Measurements from ENCODE around the gene XPO1. TPM values are rescaled to one million over a fixed set of nuclear protein-coding genes. Genes with fewer than 3 reads are reported as not detected.

Gene XPO1
- total and polyA plus RNA-seq, 8 donors, result 20.6 to 359 (median 69.4) TPM

GRCh38 chr2:61436092-61436491 lies 102.1 kb downstream of the XPO1 start:
- no peak overlapping the region for H3K4me3 ChIP-seq
- H3K4me1 ChIP-seq, result peaks cover 25 to 84% (median 54%) of the 10 kb centered on the region in 4 donors
- H3K27ac ChIP-seq, result peak overlapping the region in 1 of 5 donors; percentile 49
- no peaks in the 10 kb centered on the region for H3K27me3 ChIP-seq
- intact Hi-C loops (cut with DNase I; ENCODE audit: low total_unique reads), result no loop called here
- no peaks in the 10 kb centered on the region for H3K36me3 ChIP-seq
- 47 to 73% (median 60%) methylated on average over 2 of the region's 2 CpGs for WGBS, 5 donors
- H3K9me3 ChIP-seq, result peaks cover 0 to 3% (median under 1%) of the 10 kb centered on the region in 4 donors
- no peak for TF ChIP-seq POLR2A (IDR thresholded peaks at IDR 0.05)
- no peak for TF ChIP-seq CTCF (IDR thresholded peaks at IDR 0.05)
- no peak for TF ChIP-seq EP300 (IDR thresholded peaks at IDR 0.05)
- no peak for TF ChIP-seq POLR2AphosphoS5 (IDR thresholded peaks at IDR 0.05)
- no peak for DNase-seq

GRCh38 chr2:61435291-61435690 lies 102.9 kb downstream of the XPO1 start:
- 83 to 88% (median 84%) methylated on average over 1 of the region's 1 CpG for WGBS, 5 donors
- Histone ChIP-seq H3K4me1 (peaks cover 23 to 80% (median 51%) of the 10 kb centered on the region in 4 donors), H3K27me3 (no peaks in the 10 kb centered on the region), H3K4me3 (no peak overlapping the region), H3K9me3 (peaks cover 0 to 3% (median under 1%) of the 10 kb centered on the region in 4 donors), H3K27ac (no peak overlapping the region), H3K36me3 (no peaks in the 10 kb centered on the region)
- TF ChIP-seq EP300 (IDR thresholded peaks at IDR 0.05), result no peak
- no peak for TF ChIP-seq CTCF (IDR thresholded peaks at IDR 0.05)
- TF ChIP-seq POLR2AphosphoS5 (IDR thresholded peaks at IDR 0.05), result no peak
- TF ChIP-seq POLR2A (IDR thresholded peaks at IDR 0.05), result no peak
- no peak for DNase-seq
- intact Hi-C loops (cut with DNase I; ENCODE audit: low total_unique reads), result no loop called here

GRCh38 chr2:61434314-61434713 lies 103.8 kb downstream of the XPO1 start:
- DNase-seq, result no peak
- Histone ChIP-seq H3K27ac (peak overlapping the region in 1 of 5 donors; percentile 10), H3K4me1 (peaks cover 14 to 73% (median 44%) of the 10 kb centered on the region in 4 donors), H3K36me3 (no peaks in the 10 kb centered on the region), H3K4me3 (no peak overlapping the region), H3K9me3 (peaks cover 0 to 3% (median under 1%) of the 10 kb centered on the region in 4 donors), H3K27me3 (no peaks in the 10 kb centered on the region)
- intact Hi-C loops (cut with DNase I; ENCODE audit: low total_unique reads), result no loop called here
- TF ChIP-seq POLR2A (IDR thresholded peaks at IDR 0.05) (no peak), EP300 (IDR thresholded peaks at IDR 0.05) (no peak), POLR2AphosphoS5 (IDR thresholded peaks at IDR 0.05) (no peak), CTCF (IDR thresholded peaks at IDR 0.05) (no peak)

GRCh38 chr2:61433606-61434005 lies 104.5 kb downstream of the XPO1 start:
- Histone ChIP-seq H3K36me3 (no peaks in the 10 kb centered on the region), H3K9me3 (peaks cover 0 to 3% (median under 1%) of the 10 kb centered on the region in 4 donors), H3K4me3 (no peak overlapping the region), H3K4me1 (peaks cover 10 to 68% (median 39%) of the 10 kb centered on the region in 4 donors), H3K27ac (no peak overlapping the region), H3K27me3 (no peaks in the 10 kb centered on the region)
- TF ChIP-seq EP300 (IDR thresholded peaks at IDR 0.05), result no peak
- no peak for TF ChIP-seq POLR2A (IDR thresholded peaks at IDR 0.05)
- TF ChIP-seq CTCF (IDR thresholded peaks at IDR 0.05), result no peak
- no peak for TF ChIP-seq POLR2AphosphoS5 (IDR thresholded peaks at IDR 0.05)
- DNase-seq, result no peak
- intact Hi-C loops (cut with DNase I; ENCODE audit: low total_unique reads), result no loop called here
- 93 to 100% (median 100%) methylated on average over 1 of the region's 1 CpG for WGBS, 5 donors
